HepG2 (cell line): ENCODE measurements around the gene TCF3. TPM values are rescaled to one million over a fixed set of nuclear protein-coding genes. Genes with fewer than 3 reads are reported as not detected.

Source experiments
- ETV6 ChIP-seq: sonication (generic); formaldehyde crosslinking; conservative IDR thresholded peaks from 2 replicates; pipeline ENCODE4 v1.4.0; 2020; ENCODE audit warnings: missing genetic modification reagents
- PAF1 ChIP-seq: IDR thresholded peaks from 2 replicates; pipeline ENCODE4 v1.6.1; 2016; ENCODE audit warnings: missing genetic modification reagents, missing compliant biosample characterization
- PHF20 ChIP-seq: sonication (generic); formaldehyde crosslinking; IDR thresholded peaks from 2 replicates; pipeline ENCODE4 v1.5.0; 2020; ENCODE audit warnings: mild to moderate bottlenecking, missing genetic modification reagents
- REPIN1 ChIP-seq: sonication (generic); formaldehyde crosslinking; IDR thresholded peaks from 2 replicates; pipeline ENCODE4 v1.8.0; 2022; ENCODE audit warnings: missing genetic modification reagents, low read depth, mild to moderate bottlenecking, borderline replicate concordance
- SALL1 ChIP-seq: sonication (generic); formaldehyde crosslinking; IDR thresholded peaks from 2 replicates; pipeline ENCODE4 v1.8.0; 2022; ENCODE audit warnings: mild to moderate bottlenecking, missing genetic modification reagents
- TBX2 ChIP-seq: sonication (generic); formaldehyde crosslinking; IDR thresholded peaks from 2 replicates; pipeline ENCODE4 v1.5.0; 2020; ENCODE audit warnings: missing genetic modification reagents, mild to moderate bottlenecking, borderline replicate concordance
- TMF1 ChIP-seq: sonication (generic); formaldehyde crosslinking; IDR thresholded peaks from 2 replicates; pipeline ENCODE4 v1.8.1; 2022; ENCODE audit warnings: low read depth, missing genetic modification reagents
- ZBTB20 ChIP-seq: sonication (generic); formaldehyde crosslinking; IDR thresholded peaks from 2 replicates; pipeline ENCODE4 v1.8.1; 2023; ENCODE audit warnings: missing genetic modification reagents, low read depth, mild to moderate bottlenecking, borderline replicate concordance
- ZNF143 ChIP-seq: sonication (generic); formaldehyde crosslinking; IDR thresholded peaks from 2 replicates; pipeline ENCODE4 v1.4.0; 2020; ENCODE audit warnings: missing genetic modification reagents
- ZNF225 ChIP-seq: sonication (generic); formaldehyde crosslinking; IDR thresholded peaks from 2 replicates; pipeline ENCODE4 v1.4.0; 2020; ENCODE audit warnings: mild to moderate bottlenecking, missing genetic modification reagents
- ZNF891 ChIP-seq: sonication (generic); formaldehyde crosslinking; IDR thresholded peaks from 2 replicates; pipeline ENCODE4 v1.5.0; 2020; ENCODE audit warnings: mild to moderate bottlenecking, missing genetic modification reagents
- polyA plus RNA-seq, 8 experiments: library from polyadenylated mRNA; depleted of rRNA in 3 of 8; stranded (reverse) in 7 of 8; unstranded in 1 of 8; fragments of >200 nt; fragmentation: Illumina TruSeq in 4 of 8; extraction: Trizol in 4 of 8; gene quantifications; 2 replicates each; pipeline versions ENCODE4 v1.2.1 to v1.2.3, GENCODE V29; 2011 to 2016; ENCODE audit warnings: low read depth in 4 of 8, missing spikeins in 1 of 8, mixed read lengths in 1 of 8; ENCODE audit not compliant: insufficient read depth in 1 of 8
- total RNA-seq, 5 experiments: library from RNA; depleted of rRNA; stranded (reverse); fragments of >200 nt; fragmentation: Illumina TruSeq; extraction: Trizol; gene quantifications; 2 replicates each; pipeline ENCODE4 v1.2.3, GENCODE V29; 2016; ENCODE audit warnings: low read depth in 1 of 5
- TF ChIP-seq, protein P1 (sequence below): sonication (generic); formaldehyde crosslinking; IDR thresholded peaks from 2 replicates; pipeline ENCODE4 v1.4.0; 2020; ENCODE audit warnings: mild to moderate bottlenecking, missing genetic modification reagents, borderline replicate concordance
- TF ChIP-seq, protein P2 (sequence below): sonication (generic); formaldehyde crosslinking; IDR thresholded peaks from 2 replicates; pipeline ENCODE4 v1.5.1; 2020; ENCODE audit warnings: mild to moderate bottlenecking, moderate library complexity, missing genetic modification reagents
- TF ChIP-seq, protein P3 (sequence below): IDR thresholded peaks from 2 replicates; pipeline ENCODE4 v1.6.1; 2016
- TF ChIP-seq, protein P4 (sequence below): fragments of 450-650 bp; IDR thresholded peaks from 2 replicates; pipeline ENCODE4 v1.6.1; 2017
- TF ChIP-seq, protein P5 (sequence below): sonication (generic); formaldehyde crosslinking; conservative IDR thresholded peaks from 2 replicates; pipeline ENCODE4 v1.4.0; 2020; ENCODE audit warnings: mild to moderate bottlenecking, missing genetic modification reagents, moderate library complexity

Gene TCF3
- total and polyA plus RNA-seq, 2 of the 13 experiments (the other 11 are each of a cell fraction or from before 2014, with no cell fraction given): 51.4 to 53.2 TPM

DNA sequence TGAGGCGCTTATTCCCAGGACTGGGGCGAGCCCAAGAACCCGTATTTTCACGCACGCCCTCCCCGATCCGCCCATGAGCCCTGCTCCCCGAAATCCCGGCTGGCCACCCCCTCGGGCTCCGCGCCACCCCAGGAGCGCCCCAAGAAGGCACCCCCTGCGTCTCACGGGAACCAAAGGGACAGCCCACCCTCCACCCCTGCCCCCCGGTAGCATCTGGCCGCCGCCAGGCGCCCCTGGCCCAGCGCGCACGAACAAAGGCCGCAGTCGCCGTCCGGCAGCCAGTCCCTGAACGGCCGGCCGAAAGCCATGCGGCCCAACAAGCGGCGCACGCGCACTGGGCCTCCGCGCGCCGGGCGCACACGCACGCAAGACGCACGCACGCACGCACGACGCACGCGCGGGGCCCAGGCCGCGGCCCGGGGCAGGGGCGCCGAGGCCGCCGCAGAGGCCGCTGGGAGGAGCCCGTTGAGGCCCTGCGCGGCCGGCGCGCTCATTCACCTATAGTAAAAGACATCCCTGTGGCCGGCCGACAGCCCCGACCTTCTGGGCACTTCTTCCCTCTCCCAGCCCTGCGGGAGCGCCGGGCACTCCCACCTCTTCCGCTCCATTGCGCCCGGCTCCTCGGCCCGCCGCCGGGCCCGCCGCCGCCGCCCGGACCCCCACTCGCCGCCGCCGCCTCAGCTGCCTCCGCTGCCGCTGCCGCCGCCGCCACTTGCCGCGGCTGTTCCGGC, 60.2 kb downstream of the TCF3 start (continued):
- TF ChIP-seq, protein P1, sequence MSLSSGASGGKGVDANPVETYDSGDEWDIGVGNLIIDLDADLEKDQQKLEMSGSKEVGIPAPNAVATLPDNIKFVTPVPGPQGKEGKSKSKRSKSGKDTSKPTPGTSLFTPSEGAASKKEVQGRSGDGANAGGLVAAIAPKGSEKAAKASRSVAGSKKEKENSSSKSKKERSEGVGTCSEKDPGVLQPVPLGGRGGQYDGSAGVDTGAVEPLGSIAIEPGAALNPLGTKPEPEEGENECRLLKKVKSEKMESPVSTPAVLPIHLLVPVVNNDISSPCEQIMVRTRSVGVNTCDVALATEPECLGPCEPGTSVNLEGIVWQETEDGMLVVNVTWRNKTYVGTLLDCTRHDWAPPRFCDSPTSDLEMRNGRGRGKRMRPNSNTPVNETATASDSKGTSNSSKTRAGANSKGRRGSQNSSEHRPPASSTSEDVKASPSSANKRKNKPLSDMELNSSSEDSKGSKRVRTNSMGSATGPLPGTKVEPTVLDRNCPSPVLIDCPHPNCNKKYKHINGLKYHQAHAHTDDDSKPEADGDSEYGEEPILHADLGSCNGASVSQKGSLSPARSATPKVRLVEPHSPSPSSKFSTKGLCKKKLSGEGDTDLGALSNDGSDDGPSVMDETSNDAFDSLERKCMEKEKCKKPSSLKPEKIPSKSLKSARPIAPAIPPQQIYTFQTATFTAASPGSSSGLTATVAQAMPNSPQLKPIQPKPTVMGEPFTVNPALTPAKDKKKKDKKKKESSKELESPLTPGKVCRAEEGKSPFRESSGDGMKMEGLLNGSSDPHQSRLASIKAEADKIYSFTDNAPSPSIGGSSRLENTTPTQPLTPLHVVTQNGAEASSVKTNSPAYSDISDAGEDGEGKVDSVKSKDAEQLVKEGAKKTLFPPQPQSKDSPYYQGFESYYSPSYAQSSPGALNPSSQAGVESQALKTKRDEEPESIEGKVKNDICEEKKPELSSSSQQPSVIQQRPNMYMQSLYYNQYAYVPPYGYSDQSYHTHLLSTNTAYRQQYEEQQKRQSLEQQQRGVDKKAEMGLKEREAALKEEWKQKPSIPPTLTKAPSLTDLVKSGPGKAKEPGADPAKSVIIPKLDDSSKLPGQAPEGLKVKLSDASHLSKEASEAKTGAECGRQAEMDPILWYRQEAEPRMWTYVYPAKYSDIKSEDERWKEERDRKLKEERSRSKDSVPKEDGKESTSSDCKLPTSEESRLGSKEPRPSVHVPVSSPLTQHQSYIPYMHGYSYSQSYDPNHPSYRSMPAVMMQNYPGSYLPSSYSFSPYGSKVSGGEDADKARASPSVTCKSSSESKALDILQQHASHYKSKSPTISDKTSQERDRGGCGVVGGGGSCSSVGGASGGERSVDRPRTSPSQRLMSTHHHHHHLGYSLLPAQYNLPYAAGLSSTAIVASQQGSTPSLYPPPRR (CRISPR knock-in tag): peak; percentile 59; the same call in 1 of the 2 replicates
- TF ChIP-seq, protein P2, sequence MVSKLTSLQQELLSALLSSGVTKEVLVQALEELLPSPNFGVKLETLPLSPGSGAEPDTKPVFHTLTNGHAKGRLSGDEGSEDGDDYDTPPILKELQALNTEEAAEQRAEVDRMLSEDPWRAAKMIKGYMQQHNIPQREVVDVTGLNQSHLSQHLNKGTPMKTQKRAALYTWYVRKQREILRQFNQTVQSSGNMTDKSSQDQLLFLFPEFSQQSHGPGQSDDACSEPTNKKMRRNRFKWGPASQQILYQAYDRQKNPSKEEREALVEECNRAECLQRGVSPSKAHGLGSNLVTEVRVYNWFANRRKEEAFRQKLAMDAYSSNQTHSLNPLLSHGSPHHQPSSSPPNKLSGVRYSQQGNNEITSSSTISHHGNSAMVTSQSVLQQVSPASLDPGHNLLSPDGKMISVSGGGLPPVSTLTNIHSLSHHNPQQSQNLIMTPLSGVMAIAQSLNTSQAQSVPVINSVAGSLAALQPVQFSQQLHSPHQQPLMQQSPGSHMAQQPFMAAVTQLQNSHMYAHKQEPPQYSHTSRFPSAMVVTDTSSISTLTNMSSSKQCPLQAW: peak; percentile 53; the same call in 1 of the 2 replicates
- TF ChIP-seq ZNF143: peak; percentile 74; the same call in 1 of the 2 replicates
- TF ChIP-seq ZNF225 (CRISPR knock-in tag): peak; percentile 94; the same call in 1 of the 2 replicates
- TF ChIP-seq ETV6 (CRISPR knock-in tag): peak; percentile 76
- TF ChIP-seq SALL1 (CRISPR knock-in tag): peak; percentile 86
- TF ChIP-seq PAF1: no peak
- TF ChIP-seq TBX2 (CRISPR knock-in tag): peak; percentile 48; the same call in 1 of the 2 replicates
- no peak; the same call in 1 of the 2 replicates for TF ChIP-seq ZNF891
- peak; percentile 39; the same call in 1 of the 2 replicates for TF ChIP-seq REPIN1
- TF ChIP-seq, protein P3, sequence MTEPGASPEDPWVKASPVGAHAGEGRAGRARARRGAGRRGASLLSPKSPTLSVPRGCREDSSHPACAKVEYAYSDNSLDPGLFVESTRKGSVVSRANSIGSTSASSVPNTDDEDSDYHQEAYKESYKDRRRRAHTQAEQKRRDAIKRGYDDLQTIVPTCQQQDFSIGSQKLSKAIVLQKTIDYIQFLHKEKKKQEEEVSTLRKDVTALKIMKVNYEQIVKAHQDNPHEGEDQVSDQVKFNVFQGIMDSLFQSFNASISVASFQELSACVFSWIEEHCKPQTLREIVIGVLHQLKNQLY (CRISPR knock-in tag): no peak
- peak; percentile 66 for TF ChIP-seq PHF20 (CRISPR knock-in tag)
- TF ChIP-seq, protein P4, sequence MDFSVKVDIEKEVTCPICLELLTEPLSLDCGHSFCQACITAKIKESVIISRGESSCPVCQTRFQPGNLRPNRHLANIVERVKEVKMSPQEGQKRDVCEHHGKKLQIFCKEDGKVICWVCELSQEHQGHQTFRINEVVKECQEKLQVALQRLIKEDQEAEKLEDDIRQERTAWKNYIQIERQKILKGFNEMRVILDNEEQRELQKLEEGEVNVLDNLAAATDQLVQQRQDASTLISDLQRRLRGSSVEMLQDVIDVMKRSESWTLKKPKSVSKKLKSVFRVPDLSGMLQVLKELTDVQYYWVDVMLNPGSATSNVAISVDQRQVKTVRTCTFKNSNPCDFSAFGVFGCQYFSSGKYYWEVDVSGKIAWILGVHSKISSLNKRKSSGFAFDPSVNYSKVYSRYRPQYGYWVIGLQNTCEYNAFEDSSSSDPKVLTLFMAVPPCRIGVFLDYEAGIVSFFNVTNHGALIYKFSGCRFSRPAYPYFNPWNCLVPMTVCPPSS: no peak
- TF ChIP-seq ZBTB20 (CRISPR knock-in tag): no peak
- peak; percentile 91; the same call in 1 of the 2 replicates for TF ChIP-seq TMF1 (CRISPR knock-in tag)
- TF ChIP-seq, protein P5, sequence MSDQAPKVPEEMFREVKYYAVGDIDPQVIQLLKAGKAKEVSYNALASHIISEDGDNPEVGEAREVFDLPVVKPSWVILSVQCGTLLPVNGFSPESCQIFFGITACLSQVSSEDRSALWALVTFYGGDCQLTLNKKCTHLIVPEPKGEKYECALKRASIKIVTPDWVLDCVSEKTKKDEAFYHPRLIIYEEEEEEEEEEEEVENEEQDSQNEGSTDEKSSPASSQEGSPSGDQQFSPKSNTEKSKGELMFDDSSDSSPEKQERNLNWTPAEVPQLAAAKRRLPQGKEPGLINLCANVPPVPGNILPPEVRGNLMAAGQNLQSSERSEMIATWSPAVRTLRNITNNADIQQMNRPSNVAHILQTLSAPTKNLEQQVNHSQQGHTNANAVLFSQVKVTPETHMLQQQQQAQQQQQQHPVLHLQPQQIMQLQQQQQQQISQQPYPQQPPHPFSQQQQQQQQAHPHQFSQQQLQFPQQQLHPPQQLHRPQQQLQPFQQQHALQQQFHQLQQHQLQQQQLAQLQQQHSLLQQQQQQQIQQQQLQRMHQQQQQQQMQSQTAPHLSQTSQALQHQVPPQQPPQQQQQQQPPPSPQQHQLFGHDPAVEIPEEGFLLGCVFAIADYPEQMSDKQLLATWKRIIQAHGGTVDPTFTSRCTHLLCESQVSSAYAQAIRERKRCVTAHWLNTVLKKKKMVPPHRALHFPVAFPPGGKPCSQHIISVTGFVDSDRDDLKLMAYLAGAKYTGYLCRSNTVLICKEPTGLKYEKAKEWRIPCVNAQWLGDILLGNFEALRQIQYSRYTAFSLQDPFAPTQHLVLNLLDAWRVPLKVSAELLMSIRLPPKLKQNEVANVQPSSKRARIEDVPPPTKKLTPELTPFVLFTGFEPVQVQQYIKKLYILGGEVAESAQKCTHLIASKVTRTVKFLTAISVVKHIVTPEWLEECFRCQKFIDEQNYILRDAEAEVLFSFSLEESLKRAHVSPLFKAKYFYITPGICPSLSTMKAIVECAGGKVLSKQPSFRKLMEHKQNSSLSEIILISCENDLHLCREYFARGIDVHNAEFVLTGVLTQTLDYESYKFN: 0 out of 2 replicates have a peak, but pooled peaks have one; percentile 23
